ENCODE data around the gene E2F4. TPM values are rescaled to one million over a fixed set of nuclear protein-coding genes. Genes with fewer than 3 reads are reported as not detected.

The E2F4 gene
- total and polyA plus RNA-seq, 2 of the 13 experiments (the other 11 are each of a cell fraction or from before 2014, with no cell fraction given) = 84.8 to 91.2 TPM

DNA sequence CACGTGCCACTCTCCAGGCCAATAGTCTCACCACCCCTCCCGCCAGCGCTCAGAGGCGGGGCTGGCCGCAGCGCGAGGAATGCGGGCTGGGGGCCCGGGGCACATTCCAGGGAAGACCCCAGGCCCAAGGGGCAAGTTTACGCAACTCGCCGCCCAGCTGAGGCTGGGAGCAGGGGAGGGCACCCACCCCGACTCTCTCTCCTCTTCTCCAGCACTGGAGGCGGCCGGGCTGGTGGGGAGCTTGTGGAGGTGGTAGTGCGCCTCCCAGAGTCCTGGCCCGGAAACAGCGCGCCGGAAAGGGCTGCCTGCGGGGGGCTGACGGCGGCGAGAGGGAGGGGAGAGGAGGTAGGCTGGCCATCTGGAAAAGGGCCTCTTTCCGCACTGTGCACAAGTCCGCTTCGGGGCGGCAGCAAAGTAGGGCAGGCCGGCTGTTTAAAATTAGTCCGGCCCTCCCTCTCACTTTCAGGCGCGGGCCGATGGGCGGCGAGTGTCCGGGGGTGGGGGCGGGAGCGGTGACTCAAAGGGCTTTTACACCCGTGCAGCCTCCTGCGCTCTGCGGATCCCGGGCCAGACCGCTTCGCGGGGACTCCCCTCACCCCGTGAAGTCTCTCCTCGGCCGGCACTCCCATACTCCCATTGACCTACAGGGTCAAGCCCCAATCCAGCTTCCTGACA is 54.3 kb downstream of the E2F4 start (continued):
- TF ChIP-seq SNAPC4 (CRISPR knock-in tag; IDR thresholded peaks at IDR 0.05) = peak; percentile 73; the same call in 1 of the 2 replicates
- TF ChIP-seq YEATS4 (CRISPR knock-in tag; IDR thresholded peaks at IDR 0.05; ENCODE audit: borderline replicate concordance) = peak; percentile 90
- peak; percentile 95 for TF ChIP-seq ZNF414 (CRISPR knock-in tag; IDR thresholded peaks at IDR 0.05)
- peak; percentile 66 for TF ChIP-seq ZMYM2 (CRISPR knock-in tag; IDR thresholded peaks at IDR 0.05)
- peak; percentile 95 for TF ChIP-seq ZNF431 (CRISPR knock-in tag; IDR thresholded peaks at IDR 0.05; ENCODE audit: borderline replicate concordance, low read depth)
- TF ChIP-seq, protein P1, sequence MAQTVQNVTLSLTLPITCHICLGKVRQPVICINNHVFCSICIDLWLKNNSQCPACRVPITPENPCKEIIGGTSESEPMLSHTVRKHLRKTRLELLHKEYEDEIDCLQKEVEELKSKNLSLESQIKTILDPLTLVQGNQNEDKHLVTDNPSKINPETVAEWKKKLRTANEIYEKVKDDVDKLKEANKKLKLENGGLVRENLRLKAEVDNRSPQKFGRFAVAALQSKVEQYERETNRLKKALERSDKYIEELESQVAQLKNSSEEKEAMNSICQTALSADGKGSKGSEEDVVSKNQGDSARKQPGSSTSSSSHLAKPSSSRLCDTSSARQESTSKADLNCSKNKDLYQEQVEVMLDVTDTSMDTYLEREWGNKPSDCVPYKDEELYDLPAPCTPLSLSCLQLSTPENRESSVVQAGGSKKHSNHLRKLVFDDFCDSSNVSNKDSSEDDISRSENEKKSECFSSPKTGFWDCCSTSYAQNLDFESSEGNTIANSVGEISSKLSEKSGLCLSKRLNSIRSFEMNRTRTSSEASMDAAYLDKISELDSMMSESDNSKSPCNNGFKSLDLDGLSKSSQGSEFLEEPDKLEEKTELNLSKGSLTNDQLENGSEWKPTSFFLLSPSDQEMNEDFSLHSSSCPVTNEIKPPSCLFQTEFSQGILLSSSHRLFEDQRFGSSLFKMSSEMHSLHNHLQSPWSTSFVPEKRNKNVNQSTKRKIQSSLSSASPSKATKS (CRISPR knock-in tag; IDR thresholded peaks at IDR 0.05) = 0 out of 2 replicates have a peak, but pooled peaks have one; percentile 90
- TF ChIP-seq ZNF75D (CRISPR knock-in tag; IDR thresholded peaks at IDR 0.05; ENCODE audit: borderline replicate concordance) = no peak
- TF ChIP-seq SAP130 (CRISPR knock-in tag; IDR thresholded peaks at IDR 0.05; ENCODE audit: low read depth) = peak; percentile 92
- TF ChIP-seq ZKSCAN5 (CRISPR knock-in tag; IDR thresholded peaks at IDR 0.05) = peak; percentile 75; the same call in 1 of the 2 replicates
- peak; percentile 79 for TF ChIP-seq RAD21 (CRISPR knock-in tag; IDR thresholded peaks at IDR 0.05)
- TF ChIP-seq SPEN (CRISPR knock-in tag; IDR thresholded peaks at IDR 0.05; ENCODE audit: low read depth) = peak; percentile 72
- peak; percentile 29; the same call in 1 of the 2 replicates for TF ChIP-seq HMGXB3 (CRISPR knock-in tag; IDR thresholded peaks at IDR 0.05; ENCODE audit: borderline replicate concordance)
- peak; percentile 95 for TF ChIP-seq ARNTL (CRISPR knock-in tag; IDR thresholded peaks at IDR 0.05)
- TF ChIP-seq ZBTB1 (CRISPR knock-in tag; IDR thresholded peaks at IDR 0.05; ENCODE audit: borderline replicate concordance) = no peak
- 0 out of 2 replicates have a peak, but pooled peaks have one; percentile 63 for TF ChIP-seq CC2D1A (CRISPR knock-in tag; IDR thresholded peaks at IDR 0.05)
- TF ChIP-seq CENPX (CRISPR knock-in tag; IDR thresholded peaks at IDR 0.05) = no peak
- TF ChIP-seq RNF2 (conservative IDR thresholded peaks at IDR 0.05; ENCODE audit: low read depth) = peak; percentile 70; the same call in 1 of the 2 replicates
